Activated CD8-positive, alpha-beta memory T cell treated with anti-CD3 and anti-CD28 coated beads for 36 hours (primary cell): ENCODE results near the gene HOTAIR. TPM values are rescaled to one million over a fixed set of nuclear protein-coding genes. Genes with fewer than 3 reads are reported as not detected.

Experiments used
- CTCF ChIA-PET: fragments of 350-600 bp; sonication (Branson Sonifier 250); formaldehyde crosslinking; loops from one replicate; lab custom pipeline; 2021; ENCODE audit warnings: antibody characterized with exemption; lab: Charles Lee
- POLR2A ChIA-PET: fragments of 350-600 bp; sonication (Branson Sonifier 250); formaldehyde crosslinking; loops from one replicate; lab custom pipeline; 2021; ENCODE audit warnings: antibody characterized with exemption; lab: Charles Lee
- total RNA-seq, 2 experiments: library from RNA; stranded (reverse); gene quantifications; one replicate each; pipeline ENCODE4 v1.2.3, GENCODE V29; 2021

Gene HOTAIR
- total RNA-seq, 2 experiments from 2014 or later: not detected

- ChIA-PET CTCF (no interaction called here), POLR2A (no interaction called here)
Measured at GRCh38 chr12:54014377-54015017, 39.7 kb upstream of the HOTAIR start.

DNA sequence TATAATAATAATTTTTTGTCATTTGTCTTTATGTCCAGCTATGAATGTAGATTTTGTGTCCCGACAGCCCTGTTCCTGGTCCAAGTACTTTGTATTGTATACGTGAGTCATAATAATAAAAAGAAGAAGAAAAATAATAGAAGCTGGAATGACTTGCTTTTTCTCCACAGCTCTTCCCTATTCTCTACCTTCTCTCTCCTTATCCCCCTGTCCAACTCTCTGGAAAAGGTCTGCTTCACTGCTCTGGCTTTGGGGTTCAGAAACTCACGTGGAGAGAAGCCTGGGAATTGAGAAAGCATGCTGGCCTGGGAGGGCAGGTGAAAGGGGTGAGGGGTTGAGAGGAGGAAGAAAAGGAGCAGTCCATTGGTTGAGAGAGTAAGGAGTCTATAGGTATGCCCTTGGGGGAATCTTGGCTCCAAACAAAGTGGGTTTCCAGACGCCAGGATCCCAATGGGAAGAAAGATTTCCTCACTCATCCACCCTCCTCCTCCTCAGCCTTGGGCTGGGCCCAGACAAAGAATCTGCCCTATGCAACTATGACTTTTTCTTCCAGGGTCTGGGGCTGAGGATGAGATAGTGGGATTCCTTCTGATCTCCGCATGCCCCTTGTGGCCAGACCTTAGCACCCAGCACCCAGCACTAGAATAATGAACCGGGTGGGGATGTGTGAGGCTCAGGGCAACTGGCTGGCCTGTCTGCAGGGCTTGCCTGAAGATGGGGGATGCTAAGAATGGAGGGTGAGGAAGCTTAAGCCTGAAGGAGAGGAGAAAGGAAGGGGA lies 38.1 kb upstream of the HOTAIR start:
- ChIA-PET CTCF (interaction anchor here (1.4 to 1.6 kb wide), 2 partner anchors 14 to 179 kb away, joined by 3 to 6 read pairs; no protein-coding TSS in a partner anchor), POLR2A (no interaction called here)

DNA sequence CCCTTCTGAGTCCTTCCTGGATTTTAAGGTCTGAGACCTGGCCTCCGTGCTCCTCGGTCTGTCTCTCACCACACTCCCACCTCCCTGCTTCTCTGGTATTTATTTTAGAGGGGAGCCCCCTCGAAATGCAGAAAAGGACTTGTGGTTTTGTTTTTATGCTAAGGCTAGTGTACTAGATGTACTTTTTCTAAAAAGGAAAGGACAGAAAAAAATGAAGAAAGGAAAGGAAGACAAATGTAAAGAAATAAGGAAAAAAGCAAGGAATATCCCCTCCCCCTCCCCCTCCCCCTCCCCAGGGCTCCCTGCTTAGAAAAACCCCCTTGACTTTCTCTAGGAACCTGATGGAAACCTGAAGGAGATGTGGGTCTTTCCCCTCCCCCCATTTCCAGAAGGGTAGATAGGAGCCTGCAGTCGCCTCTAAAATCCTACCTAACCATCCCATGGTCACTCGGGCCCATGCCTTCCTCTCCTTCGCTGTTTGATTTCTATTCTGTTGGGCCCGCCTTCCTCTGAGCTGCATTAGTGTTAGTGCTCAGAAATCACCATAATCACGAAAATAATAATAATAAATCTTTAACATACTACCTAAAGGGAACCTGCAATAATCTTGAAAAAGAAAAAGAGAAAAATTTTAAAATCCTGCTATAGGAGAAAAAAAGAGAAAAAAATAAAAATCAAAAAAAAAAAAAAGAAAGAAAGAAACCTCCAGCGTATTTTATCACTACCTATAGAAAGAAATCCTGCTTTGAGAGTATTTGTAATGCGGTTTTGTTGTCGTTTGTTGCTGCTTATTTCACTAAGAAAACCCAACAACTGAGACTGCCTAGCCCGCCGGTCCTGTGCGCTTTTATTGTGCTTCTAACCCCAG lies 37.1 kb upstream of the HOTAIR start:
- POLR2A ChIA-PET: no interaction called here

DNA sequence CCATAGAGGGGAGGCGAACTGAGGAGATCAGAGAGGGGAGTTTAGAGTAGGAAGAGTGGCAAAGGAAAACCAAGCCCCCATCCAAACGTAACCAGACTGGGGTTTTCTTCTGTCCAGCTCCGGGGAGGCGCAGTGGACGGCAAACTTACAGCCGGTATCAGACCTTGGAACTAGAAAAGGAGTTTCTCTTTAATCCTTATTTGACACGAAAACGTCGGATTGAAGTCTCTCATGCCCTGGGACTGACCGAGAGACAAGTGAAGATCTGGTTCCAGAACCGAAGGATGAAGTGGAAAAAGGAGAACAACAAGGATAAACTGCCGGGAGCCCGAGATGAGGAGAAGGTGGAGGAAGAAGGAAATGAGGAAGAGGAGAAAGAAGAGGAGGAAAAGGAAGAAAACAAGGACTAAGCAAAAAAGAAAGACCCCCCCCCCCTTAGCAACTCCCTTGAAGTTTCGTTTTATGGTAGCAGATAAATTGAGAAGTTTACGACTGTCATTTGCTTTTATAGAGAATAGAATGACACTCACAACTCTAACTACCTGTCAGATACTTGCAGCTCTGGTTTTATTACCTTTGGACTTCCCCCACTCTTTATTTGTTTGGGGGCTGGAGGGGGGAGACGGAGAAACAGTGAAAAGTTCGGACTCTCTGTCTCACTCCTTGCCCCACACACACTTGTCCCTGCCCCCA lies 36.4 kb upstream of the HOTAIR start:
- ChIA-PET POLR2A (no interaction called here), CTCF (interaction anchor here (0.7 kb wide), 1 partner anchor 182 kb away, joined by 7 read pairs; no protein-coding TSS in a partner anchor)

More for the DNA sequence above, 37.1 kb upstream of the HOTAIR start:
- CTCF ChIA-PET: interaction anchor here (0.7 kb wide), 1 partner anchor 181 kb away, joined by 7 read pairs; no protein-coding TSS in a partner anchor

DNA sequence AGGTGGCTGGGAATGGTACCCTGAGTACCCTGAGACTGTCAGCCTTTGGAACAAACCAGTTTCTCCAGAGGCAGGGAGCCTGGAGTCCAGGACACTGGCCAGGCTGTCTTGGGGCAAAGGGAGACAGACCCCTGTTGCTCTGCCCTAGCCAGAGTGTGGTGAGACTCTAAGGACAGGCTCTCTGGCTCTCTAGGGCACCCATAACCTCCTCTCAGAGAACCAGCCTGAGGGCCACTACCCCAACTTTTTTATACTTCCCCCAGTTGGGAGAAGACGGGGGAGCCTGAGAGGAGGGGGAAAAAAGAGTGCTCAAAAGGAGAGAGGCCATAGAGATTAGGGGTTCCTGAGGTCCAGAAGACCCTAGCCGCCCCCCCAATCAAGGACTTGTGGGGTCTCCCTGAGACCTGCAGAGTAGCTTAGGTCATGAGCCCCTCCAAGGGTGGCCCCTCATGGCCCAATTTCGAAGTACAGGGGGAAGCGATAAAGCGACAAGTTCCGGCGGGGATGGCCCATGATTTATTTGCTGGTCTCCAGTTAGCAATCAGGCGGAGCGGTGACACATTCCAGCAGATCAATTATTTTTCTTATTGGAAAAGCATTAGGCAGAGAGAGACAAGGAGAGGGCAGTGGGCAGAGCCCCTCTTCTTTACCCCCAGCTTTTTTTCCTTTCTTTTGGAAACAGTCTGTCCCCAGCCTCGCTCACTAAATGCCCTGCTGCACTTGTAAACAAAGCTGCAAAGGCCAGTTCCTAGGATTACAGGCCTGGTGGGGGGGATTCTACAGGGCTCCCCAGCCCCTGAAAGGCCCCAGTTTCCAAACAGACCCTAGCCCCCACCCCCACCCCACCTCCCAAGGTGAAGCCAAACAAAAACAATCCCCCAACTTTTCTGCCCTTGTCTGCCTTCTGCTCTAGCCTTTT lies 35.6 kb upstream of the HOTAIR start:
- POLR2A ChIA-PET: no interaction called here
- CTCF ChIA-PET: interaction anchor here (2.1 kb wide), 1 partner anchor 25 kb away, joined by 11 read pairs; the partner anchor contains the start of gene HOXC10

- POLR2A ChIA-PET: no interaction called here
Measured at GRCh38 chr12:54009171-54010052, 34.7 kb upstream of the HOTAIR start.

DNA sequence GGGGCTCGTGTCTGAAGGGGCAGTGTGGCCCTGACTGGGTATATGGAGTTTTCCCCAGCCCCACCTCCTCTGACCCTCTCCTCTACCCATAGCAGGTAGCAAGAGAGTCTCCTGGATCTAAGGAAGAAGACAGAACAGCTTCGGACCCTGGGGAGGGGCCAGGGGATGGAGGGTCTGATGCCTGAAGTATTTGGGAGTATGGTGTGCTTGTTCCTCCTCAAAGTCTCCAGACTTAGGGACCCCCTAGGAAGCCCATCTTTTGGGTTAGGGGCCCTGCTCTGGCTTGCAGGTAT lies 33.5 kb upstream of the HOTAIR start:
- ChIA-PET CTCF (interaction anchor here (1.2 to 7.1 kb wide), 7 partner anchors 8 to 199 kb away, joined by 4 to 80 read pairs (median 11); partner anchors contain the start of genes HOXC10, HOXC5, HOXC9 and SMUG1), POLR2A (no interaction called here)

More at GRCh38 chr12:54009171-54010052, 34.7 kb upstream of the HOTAIR start:
- CTCF ChIA-PET: interaction anchor here (0.6 to 7.1 kb wide), 12 partner anchors 9 to 1710 kb away, joined by 3 to 80 read pairs (median 6); partner anchors contain the start of genes CALCOCO1, HOXC10, HOXC5 and HOXC9

DNA sequence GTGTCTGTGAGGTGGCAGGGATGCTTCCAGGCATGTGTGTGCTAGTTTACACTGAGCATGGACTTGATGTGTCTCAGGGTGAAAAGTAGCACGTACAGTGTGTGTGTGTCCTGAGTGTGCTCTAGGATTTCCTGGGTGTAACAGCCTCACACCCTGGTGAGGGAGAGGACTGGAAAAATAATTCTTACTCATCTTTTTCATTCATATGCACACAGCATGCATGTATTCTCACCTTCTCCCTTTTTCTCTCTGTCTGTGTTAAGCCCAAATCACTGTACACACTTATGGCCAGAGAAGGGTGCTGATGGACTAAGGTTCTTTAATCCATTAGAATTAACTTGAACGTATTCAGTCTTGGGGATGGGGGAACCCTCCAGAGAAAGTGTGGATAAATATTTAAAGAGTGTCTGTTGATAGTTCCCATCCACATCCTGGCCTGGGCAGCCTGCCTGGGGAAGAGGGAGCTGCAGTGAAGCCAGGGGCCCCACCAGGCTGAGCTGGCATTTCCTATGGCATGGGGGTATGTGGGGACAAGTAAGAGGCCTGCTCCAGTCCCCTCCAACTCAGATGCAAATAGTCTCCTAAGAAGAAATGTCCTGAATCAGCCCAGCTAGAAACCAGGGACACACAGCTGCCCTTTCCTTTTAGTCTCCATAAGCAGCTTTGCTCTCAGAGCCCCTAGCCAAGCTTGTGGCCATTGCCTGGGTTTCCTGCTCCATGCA lies 32.9 kb upstream of the HOTAIR start:
- POLR2A ChIA-PET: no interaction called here
- CTCF ChIA-PET: interaction anchor here (1.2 to 7.1 kb wide), 9 partner anchors 7 to 200 kb away, joined by 4 to 80 read pairs (median 18); partner anchors contain the start of genes HOXC5, HOXC9 and SMUG1

- POLR2A ChIA-PET: no interaction called here
- CTCF ChIA-PET: interaction anchor here (0.8 to 7.1 kb wide), 12 partner anchors 10 to 209 kb away, joined by 3 to 80 read pairs (median 14); partner anchors contain the start of genes HOXC10, HOXC5 and SMUG1
Measured at GRCh38 chr12:54006559-54007220, 31.9 kb upstream of the HOTAIR start.

DNA sequence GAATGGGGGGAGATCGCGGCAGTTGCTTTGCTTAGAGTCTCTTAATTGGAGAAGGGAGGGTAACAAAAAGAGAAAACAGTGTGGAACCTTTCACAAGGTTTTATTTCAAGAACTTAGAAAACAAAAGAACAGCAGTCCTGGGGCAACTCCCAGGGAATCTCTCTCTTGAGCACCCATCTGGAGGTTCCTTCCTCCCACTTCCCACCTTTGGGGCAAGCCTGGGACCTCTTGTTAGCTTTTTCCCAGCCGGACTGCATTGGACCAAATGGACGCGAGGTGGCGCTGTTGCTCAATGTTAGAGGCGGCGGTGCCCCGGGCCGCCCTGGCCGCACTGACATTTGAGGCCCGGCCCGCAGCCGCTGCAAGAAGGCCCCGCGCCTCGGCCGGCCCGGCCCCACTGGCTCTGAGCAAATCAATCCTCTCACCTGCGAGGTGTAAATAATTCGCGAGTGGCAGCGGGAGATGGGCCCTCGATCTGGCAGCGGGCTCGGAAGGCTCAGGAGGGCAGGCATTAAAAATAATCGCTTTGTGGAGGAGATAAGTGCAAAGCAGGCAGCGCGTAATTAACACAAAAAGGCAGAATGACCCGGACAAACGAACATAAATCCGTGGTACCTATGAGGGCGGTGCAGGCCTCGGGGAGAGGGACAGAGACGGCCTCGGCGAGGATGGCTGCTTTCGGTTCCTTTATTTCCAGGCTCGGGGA lies 31.3 kb upstream of the HOTAIR start:
- ChIA-PET CTCF (interaction anchor here (0.5 to 7.1 kb wide), 21 partner anchors 9 to 210 kb away, joined by 3 to 80 read pairs (median 4); partner anchors contain the start of genes HOXC10, HOXC5 and SMUG1), POLR2A (interaction anchor here (1.2 kb wide), 1 partner anchor 195 kb away, joined by 3 read pairs; no protein-coding TSS in a partner anchor)

GRCh38 chr12:54005531-54005852 lies 30.7 kb upstream of the HOTAIR start:
- ChIA-PET POLR2A (interaction anchor here (1.2 kb wide), 1 partner anchor 196 kb away, joined by 3 read pairs; no protein-coding TSS in a partner anchor), CTCF (interaction anchor here (0.5 to 7.1 kb wide), 19 partner anchors 9 to 210 kb away, joined by 3 to 80 read pairs (median 4); partner anchors contain the start of genes HOXC10, HOXC5 and SMUG1)

DNA sequence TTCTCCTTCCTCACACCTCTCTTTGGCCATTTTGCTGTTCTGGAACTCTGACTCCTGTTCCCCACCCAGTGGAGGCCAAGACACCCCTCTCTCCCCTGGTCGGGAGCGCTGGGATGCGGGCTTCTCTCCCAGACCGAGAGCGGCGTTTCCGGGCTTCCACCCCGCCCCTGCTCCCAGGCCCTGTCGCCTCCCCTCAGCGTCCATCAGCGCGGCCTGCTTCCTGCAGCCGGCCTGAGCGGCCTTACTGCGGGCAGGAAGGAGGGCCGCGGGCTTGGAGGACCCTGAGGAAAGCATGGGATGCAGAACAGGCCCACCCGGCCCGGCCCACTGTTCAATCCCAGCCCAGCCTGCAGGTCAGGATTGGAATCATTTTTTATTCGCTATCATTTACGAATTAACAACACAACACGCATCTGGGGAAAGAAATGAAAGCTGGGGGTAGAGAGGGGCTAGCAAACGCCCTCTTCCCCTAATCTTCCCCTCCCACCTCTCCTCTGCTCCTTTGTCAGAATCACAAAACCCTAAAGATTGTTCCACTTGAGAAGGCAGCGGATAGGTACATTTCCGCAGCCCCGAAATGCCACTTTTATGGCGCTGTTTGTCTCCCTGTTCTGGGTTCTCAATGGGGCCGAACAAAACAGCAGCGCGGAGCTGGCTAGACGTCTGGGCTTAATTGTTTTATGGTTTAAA lies 30.2 kb upstream of the HOTAIR start:
- ChIA-PET CTCF (interaction anchor here (0.8 to 7.1 kb wide), 12 partner anchors 12 to 211 kb away, joined by 3 to 80 read pairs (median 16); partner anchors contain the start of genes HOXC10, HOXC5 and SMUG1), POLR2A (interaction anchor here (1.2 kb wide), 1 partner anchor 196 kb away, joined by 3 read pairs; no protein-coding TSS in a partner anchor)

GRCh38 chr12:54004063-54004840 lies 29.5 kb upstream of the HOTAIR start:
- POLR2A ChIA-PET: no interaction called here
- CTCF ChIA-PET: interaction anchor here (0.9 to 7.1 kb wide), 5 partner anchors 19 to 196 kb away, joined by 3 to 80 read pairs (median 8); partner anchors contain the start of genes HOXC5 and SMUG1
